C4-2B (cell line): Measurements from ENCODE around the gene RFPL3.

Experiments used
- H3K27ac ChIP-seq: fragments of 450-650 bp; 2 replicates; pipeline ENCODE4 v1.5.1; 2017
- CTCF ChIP-seq: fragments of 450-650 bp; conservative IDR thresholded peaks from 2 replicates; pipeline ENCODE4 v1.5.1; 2017; ENCODE audit warnings: mild to moderate bottlenecking
- ZFX ChIP-seq: fragments of 450-650 bp; IDR thresholded peaks from 2 replicates; pipeline ENCODE4 v1.6.1; 2017

The RFPL3 gene

DNA sequence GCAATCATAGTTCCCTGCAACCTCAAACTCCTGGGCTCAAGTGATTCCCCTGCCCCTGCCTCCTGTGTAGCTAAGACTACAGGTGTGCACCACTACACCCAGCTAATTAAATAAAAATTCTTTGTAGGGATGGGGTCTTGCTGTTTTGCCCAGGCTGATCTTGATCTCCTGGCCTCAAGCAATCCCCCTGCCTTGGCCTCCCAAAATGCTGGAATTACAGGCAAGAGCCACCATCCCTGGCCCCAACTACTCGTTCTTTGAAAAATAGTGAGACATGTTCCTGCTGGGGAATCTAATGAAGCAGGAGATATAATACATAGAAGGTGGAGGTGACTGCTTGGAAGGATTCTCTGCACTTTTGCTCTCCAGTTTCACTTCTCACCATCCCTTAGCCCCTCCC lies 40.1 kb upstream of the RFPL3 start:
- TF ChIP-seq CTCF (no peak), ZFX (no peak)
- H3K27ac ChIP-seq = no peak overlapping the region

DNA sequence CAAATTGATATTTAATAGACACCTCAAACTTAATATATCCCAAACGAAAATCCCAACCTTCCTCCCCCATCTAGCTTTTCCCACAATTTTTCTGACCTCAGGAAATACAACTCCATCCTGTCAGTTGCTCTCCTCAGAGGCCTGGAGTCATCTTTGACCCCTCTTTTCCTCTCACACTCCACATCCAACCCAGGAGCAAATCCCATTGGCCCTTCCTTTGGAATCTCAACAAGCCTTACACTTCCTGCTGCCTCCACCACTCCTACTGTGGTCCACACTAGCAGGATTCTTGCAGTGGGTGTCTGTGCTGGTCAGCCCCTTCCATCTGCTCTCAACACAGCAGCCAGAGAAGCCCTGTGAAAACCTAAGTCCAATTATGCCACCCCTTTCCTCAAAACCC lies 39.3 kb upstream of the RFPL3 start:
- no peak overlapping the region for H3K27ac ChIP-seq
- TF ChIP-seq CTCF = no peak
- TF ChIP-seq ZFX = no peak

GRCh38 chr22:32319861-32320406 lies 37.7 kb upstream of the RFPL3 start:
- TF ChIP-seq CTCF = no peak
- no peak for TF ChIP-seq ZFX
- no peak overlapping the region for H3K27ac ChIP-seq

GRCh38 chr22:32322986-32323385 lies 34.7 kb upstream of the RFPL3 start:
- no peak overlapping the region for H3K27ac ChIP-seq
- no peak for TF ChIP-seq ZFX
- no peak for TF ChIP-seq CTCF

DNA sequence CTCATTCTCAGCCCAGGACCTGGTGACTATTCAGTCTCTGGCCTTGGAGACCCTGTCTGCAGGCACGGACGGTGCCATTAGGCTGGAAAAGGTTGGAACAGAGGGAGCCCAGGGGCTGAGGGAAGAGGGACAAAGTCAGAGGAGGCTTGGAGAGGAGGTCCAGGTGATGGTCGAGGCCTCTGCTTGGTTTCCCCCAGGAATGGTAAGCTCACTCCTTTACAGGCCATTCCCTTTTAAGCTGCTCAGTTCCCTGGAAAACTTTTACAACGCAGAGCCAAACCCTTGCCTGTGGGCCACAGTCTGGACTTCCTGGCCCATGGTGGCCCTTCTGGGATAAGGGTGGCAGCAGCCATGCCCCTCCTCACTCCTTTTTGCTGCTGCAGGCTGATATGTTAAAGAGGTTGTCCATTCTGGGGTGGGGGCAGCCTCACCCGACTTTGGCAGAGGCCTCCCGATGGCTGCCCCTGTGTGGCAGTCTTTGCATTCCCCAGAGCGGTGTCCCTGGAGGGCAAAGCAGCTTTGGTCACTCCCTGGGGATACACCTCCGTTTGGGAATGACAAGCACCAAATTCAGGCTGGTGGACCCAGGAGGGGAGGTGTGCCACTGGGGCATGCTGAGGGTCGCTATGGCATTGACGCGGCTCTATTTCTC lies 34.0 kb upstream of the RFPL3 start:
- H3K27ac ChIP-seq = no peak overlapping the region

DNA sequence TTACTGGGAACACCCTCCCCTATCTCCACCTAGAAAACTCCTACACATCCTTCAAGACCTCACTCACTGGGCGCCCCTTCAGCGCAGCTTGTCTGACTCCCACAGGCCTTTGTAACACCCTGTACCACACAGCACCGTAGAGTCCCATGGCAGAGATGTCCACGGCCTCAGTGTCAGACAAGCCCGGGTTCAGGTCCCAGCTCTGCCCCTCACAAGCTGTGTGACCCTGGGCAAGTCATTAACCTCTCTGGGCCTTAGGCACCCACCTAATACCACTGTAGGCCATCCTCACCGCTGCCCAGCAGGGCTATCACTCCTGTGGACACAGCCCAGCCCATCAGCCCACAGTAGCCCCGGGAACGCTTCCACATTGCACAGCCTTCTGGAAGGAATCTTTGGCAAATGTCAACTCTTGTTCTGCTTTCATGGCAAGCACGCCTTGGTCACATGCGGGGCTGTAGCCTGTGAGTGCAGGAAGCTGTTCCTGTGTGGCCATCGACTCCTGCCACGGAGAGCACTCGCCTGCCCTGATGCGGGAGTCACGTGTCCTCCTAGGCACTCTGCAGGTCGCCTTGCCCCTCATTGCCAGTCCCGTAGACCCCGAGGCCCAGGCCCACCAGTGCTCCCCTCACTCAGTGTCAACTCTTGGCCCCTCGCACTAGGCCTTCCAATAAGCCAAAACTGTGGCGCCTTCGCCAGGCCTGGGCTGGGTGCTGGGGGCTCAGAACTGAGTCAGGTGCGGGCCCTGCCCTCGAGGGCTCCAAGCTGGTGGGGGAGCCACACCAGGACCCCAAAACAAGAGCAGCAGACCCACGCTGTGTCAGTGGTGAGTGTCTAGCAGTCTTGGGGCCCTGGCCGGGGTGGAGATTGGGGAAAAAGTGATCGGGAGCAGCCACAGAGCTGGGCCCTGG lies 32.9 kb upstream of the RFPL3 start:
- no peak overlapping the region for H3K27ac ChIP-seq

More for the DNA sequence above, 34.0 kb upstream of the RFPL3 start:
- TF ChIP-seq ZFX (no peak), CTCF (no peak)

More for the DNA sequence above, 32.9 kb upstream of the RFPL3 start:
- TF ChIP-seq CTCF (no peak), ZFX (no peak)
